Stimulated activated effector memory CD8-positive, alpha-beta T cell treated with anti-CD3 and anti-CD28 coated beads, Interleukin-12 subunit alpha, Interleukin-12 subunit beta, amount 100 ng/mL, for 72 hours (primary cell): ENCODE measurements around the gene BZW2.

ENCODE experiments used
- ATAC-seq: fragments of 150-1000 bp; cut with Tn5 transposase; 2 replicates; pipeline ENCODE4 v1.10.0; 2021
- DNase-seq, 2 donors: peaks; one replicate each; pipeline ENCODE4 v3.0.0; 2021 to 2022; ENCODE audit warnings: low spot score in 2 of 2
- H3K27ac Mint-ChIP-seq: one replicate; pipeline ENCODE4 v1.8.0; 2022; ENCODE audit warnings: mild to moderate bottlenecking, mixed read lengths
- H3K36me3 Mint-ChIP-seq: one replicate; pipeline ENCODE4 v1.8.0; 2022; ENCODE audit warnings: mild to moderate bottlenecking, mixed read lengths
- H3K4me1 Mint-ChIP-seq: one replicate; pipeline ENCODE4 v1.8.0; 2022; ENCODE audit warnings: mixed read lengths
- H3K4me3 Mint-ChIP-seq: one replicate; pipeline ENCODE4 v1.8.0; 2022; ENCODE audit warnings: mild to moderate bottlenecking, mixed read lengths
- H3K9me3 Mint-ChIP-seq: one replicate; pipeline ENCODE4 v1.8.0; 2022; ENCODE audit warnings: mixed read lengths

The BZW2 gene

GRCh38 chr7:16645593-16646471 lies at the start of gene BZW2, which contains the start of gene ANKMY2:
TSS of gene BZW2 (plus strand) at chr7:16646181. CDS start at chr7:16665444, 19,263 bp downstream.
TSS of gene ANKMY2 (minus strand) at chr7:16645754. CDS start at chr7:16645573, 181 bp downstream.
- peak; percentile 81 to 94 for DNase-seq
- Mint-ChIP-seq H3K9me3 (no peaks in the 10 kb centered on the region), H3K36me3 (peaks cover 33% of the 10 kb centered on the region), H3K4me1 (peaks cover 60% of the 10 kb centered on the region), H3K4me3 (peak within 1 kb of the TSS; percentile 93), H3K27ac (peak within 1 kb of the TSS; percentile 99)
- peak; percentile 95 for ATAC-seq

- ATAC-seq: no peak
- H3K9me3 Mint-ChIP-seq: no peaks in the 10 kb centered on the region
These were observed 48.0 kb upstream of the BZW2 start for GRCh38 chr7:16598015-16598414.

GRCh38 chr7:16599860-16600259 lies 46.1 kb upstream of the BZW2 start:
- no peaks in the 10 kb centered on the region for H3K4me1 Mint-ChIP-seq
- peaks cover 30% of the 10 kb centered on the region for H3K36me3 Mint-ChIP-seq
- no peak overlapping the region for H3K27ac Mint-ChIP-seq
- H3K4me3 Mint-ChIP-seq: no peak overlapping the region
- DNase-seq (no peak), ATAC-seq (no peak)
- no peaks in the 10 kb centered on the region for H3K9me3 Mint-ChIP-seq

More at GRCh38 chr7:16598015-16598414, 48.0 kb upstream of the BZW2 start:
- H3K4me1 Mint-ChIP-seq: no peaks in the 10 kb centered on the region
- H3K36me3 Mint-ChIP-seq: peaks cover 18% of the 10 kb centered on the region
- no peak overlapping the region for H3K27ac Mint-ChIP-seq
- no peak overlapping the region for H3K4me3 Mint-ChIP-seq
- DNase-seq: no peak

GRCh38 chr7:16603633-16604032 lies 42.3 kb upstream of the BZW2 start:
- ATAC-seq: no peak
- DNase-seq: no peak

GRCh38 chr7:16604054-16604453 lies 41.9 kb upstream of the BZW2 start:
- DNase-seq: no peak

More at GRCh38 chr7:16603633-16604032, 42.3 kb upstream of the BZW2 start:
- Mint-ChIP-seq H3K27ac (no peak overlapping the region), H3K4me1 (no peaks in the 10 kb centered on the region), H3K36me3 (peaks cover 49% of the 10 kb centered on the region), H3K9me3 (no peaks in the 10 kb centered on the region), H3K4me3 (no peak overlapping the region)

GRCh38 chr7:16606704-16607103 lies 39.3 kb upstream of the BZW2 start:
- Mint-ChIP-seq H3K4me1 (peaks cover 3% of the 10 kb centered on the region), H3K27ac (no peak overlapping the region), H3K4me3 (no peak overlapping the region), H3K36me3 (peaks cover 51% of the 10 kb centered on the region), H3K9me3 (no peaks in the 10 kb centered on the region)
- DNase-seq: no peak
- no peak for ATAC-seq

More at GRCh38 chr7:16604054-16604453, 41.9 kb upstream of the BZW2 start:
- no peaks in the 10 kb centered on the region for H3K4me1 Mint-ChIP-seq
- ATAC-seq: no peak
- peaks cover 53% of the 10 kb centered on the region for H3K36me3 Mint-ChIP-seq
- H3K4me3 Mint-ChIP-seq: no peak overlapping the region
- H3K9me3 Mint-ChIP-seq: no peaks in the 10 kb centered on the region
- no peak overlapping the region for H3K27ac Mint-ChIP-seq

- peaks cover 33% of the 10 kb centered on the region for H3K36me3 Mint-ChIP-seq
- H3K4me1 Mint-ChIP-seq: peaks cover 6% of the 10 kb centered on the region
- H3K27ac Mint-ChIP-seq: no peak overlapping the region
- ATAC-seq (no peak), DNase-seq (no peak)
- no peak overlapping the region for H3K4me3 Mint-ChIP-seq
- H3K9me3 Mint-ChIP-seq: no peaks in the 10 kb centered on the region
These were observed 36.0 kb upstream of the BZW2 start for GRCh38 chr7:16609842-16610450.

- ATAC-seq (no peak), DNase-seq (no peak)
- Mint-ChIP-seq H3K36me3 (peaks cover 34% of the 10 kb centered on the region), H3K9me3 (no peaks in the 10 kb centered on the region), H3K4me1 (peaks cover 6% of the 10 kb centered on the region), H3K4me3 (no peak overlapping the region), H3K27ac (no peak overlapping the region)
These were observed 34.3 kb upstream of the BZW2 start for GRCh38 chr7:16611711-16612110.

GRCh38 chr7:16615228-16615627 lies 30.8 kb upstream of the BZW2 start:
- H3K4me1 Mint-ChIP-seq: peaks cover 12% of the 10 kb centered on the region
- no peak overlapping the region for H3K4me3 Mint-ChIP-seq
- ATAC-seq (no peak), DNase-seq (no peak)
- no peaks in the 10 kb centered on the region for H3K9me3 Mint-ChIP-seq
- no peak overlapping the region for H3K27ac Mint-ChIP-seq
- peaks cover 19% of the 10 kb centered on the region for H3K36me3 Mint-ChIP-seq

- DNase-seq (no peak), ATAC-seq (no peak)
- Mint-ChIP-seq H3K27ac (no peak overlapping the region), H3K4me1 (peaks cover 16% of the 10 kb centered on the region), H3K9me3 (no peaks in the 10 kb centered on the region), H3K36me3 (peaks cover 22% of the 10 kb centered on the region), H3K4me3 (no peak overlapping the region)
These were observed 29.9 kb upstream of the BZW2 start for GRCh38 chr7:16616122-16616521.

- ATAC-seq: no peak
- H3K9me3 Mint-ChIP-seq: no peaks in the 10 kb centered on the region
- H3K4me1 Mint-ChIP-seq: peaks cover 15% of the 10 kb centered on the region
- no peak overlapping the region for H3K27ac Mint-ChIP-seq
- DNase-seq: no peak
- H3K4me3 Mint-ChIP-seq: no peak overlapping the region
- peaks cover 26% of the 10 kb centered on the region for H3K36me3 Mint-ChIP-seq
These were observed 29.4 kb upstream of the BZW2 start for GRCh38 chr7:16616542-16616941.

- H3K4me3 Mint-ChIP-seq: peak overlapping the region; percentile 15
- ATAC-seq (peak; percentile 99), DNase-seq (no peak)
- peaks cover 54% of the 10 kb centered on the region for H3K36me3 Mint-ChIP-seq
- peak overlapping the region; percentile 7 for H3K27ac Mint-ChIP-seq
- no peaks in the 10 kb centered on the region for H3K9me3 Mint-ChIP-seq
- H3K4me1 Mint-ChIP-seq: peaks cover 10% of the 10 kb centered on the region
These were observed 26.0 kb upstream of the BZW2 start for GRCh38 chr7:16619979-16620408.

GRCh38 chr7:16626388-16626787 lies 19.6 kb upstream of the BZW2 start:
- peaks cover 31% of the 10 kb centered on the region for H3K36me3 Mint-ChIP-seq

GRCh38 chr7:16627236-16627635 lies 18.7 kb upstream of the BZW2 start:
- ATAC-seq (no peak), DNase-seq (no peak)
- H3K4me3 Mint-ChIP-seq: no peak overlapping the region
- H3K36me3 Mint-ChIP-seq: peaks cover 22% of the 10 kb centered on the region
- H3K9me3 Mint-ChIP-seq: no peaks in the 10 kb centered on the region
- H3K4me1 Mint-ChIP-seq: no peaks in the 10 kb centered on the region
- no peak overlapping the region for H3K27ac Mint-ChIP-seq

More at GRCh38 chr7:16626388-16626787, 19.6 kb upstream of the BZW2 start:
- Mint-ChIP-seq H3K27ac (no peak overlapping the region), H3K9me3 (no peaks in the 10 kb centered on the region), H3K4me1 (no peaks in the 10 kb centered on the region), H3K4me3 (no peak overlapping the region)
- DNase-seq (no peak), ATAC-seq (no peak)

GRCh38 chr7:16630654-16631053 lies 15.3 kb upstream of the BZW2 start:
- no peak for DNase-seq
- H3K36me3 Mint-ChIP-seq: peaks cover 16% of the 10 kb centered on the region
- H3K27ac Mint-ChIP-seq: no peak overlapping the region
- H3K4me1 Mint-ChIP-seq: no peaks in the 10 kb centered on the region
- H3K9me3 Mint-ChIP-seq: no peaks in the 10 kb centered on the region
- no peak overlapping the region for H3K4me3 Mint-ChIP-seq
- ATAC-seq: no peak
